Central memory CD4-positive, alpha-beta T cell (primary cell): ENCODE measurements around the gene PPP6R3.
A peak's percentile ranks its signal among the peaks of the same experiment; 100 is the strongest.
"Not testable (repeated sequence)": the region's sequence is repeated elsewhere in the genome, so short reads cannot be mapped to it uniquely, and the experiment has no call there.

Experiments
- DNase-seq: peaks from one replicate; pipeline ENCODE4 v3.0.0; 2022
- total RNA-seq, 3 experiments: gene quantifications; one replicate each; lab custom pipeline; 2026; lab: John Stamatoyannopoulos, UW

The PPP6R3 gene
- 249 to 305 (median 276) reads per million in 3 experiments for total RNA-seq

- DNase-seq: peak; percentile 16
Measured at GRCh38 chr11:68460741-68461574, at the start of gene PPP6R3. Gene PPP6R3 (plus strand): TSS chr11:68460752. CDS start chr11:68537665, 76,913 bp downstream.

- no peak for DNase-seq
Measured at GRCh38 chr11:68411501-68411991, 49.0 kb upstream of the PPP6R3 start.

GRCh38 chr11:68412593-68413475 is 47.7 kb upstream of the PPP6R3 start:
- DNase-seq: no peak

GRCh38 chr11:68413591-68413999 is 47.0 kb upstream of the PPP6R3 start:
- no peak for DNase-seq

- DNase-seq: no peak
Measured at GRCh38 chr11:68414496-68415221, 45.9 kb upstream of the PPP6R3 start.

- DNase-seq: no peak
Measured at GRCh38 chr11:68416070-68416578, 44.4 kb upstream of the PPP6R3 start.

- no peak for DNase-seq
Measured at GRCh38 chr11:68418648-68419047, 41.9 kb upstream of the PPP6R3 start.

GRCh38 chr11:68420171-68420570 is 40.4 kb upstream of the PPP6R3 start:
- no peak for DNase-seq

GRCh38 chr11:68423481-68423880 is 37.1 kb upstream of the PPP6R3 start:
- no peak for DNase-seq

- no peak for DNase-seq
Measured at GRCh38 chr11:68424101-68424632, 36.4 kb upstream of the PPP6R3 start.

- no peak for DNase-seq
Measured at GRCh38 chr11:68424981-68425865, 35.3 kb upstream of the PPP6R3 start.

GRCh38 chr11:68425866-68426380 is 34.6 kb upstream of the PPP6R3 start:
- no peak for DNase-seq

- DNase-seq: no peak
Measured at GRCh38 chr11:68429661-68430060, 30.9 kb upstream of the PPP6R3 start.

- DNase-seq: no peak
Measured at GRCh38 chr11:68430384-68430783, 30.2 kb upstream of the PPP6R3 start.

GRCh38 chr11:68430801-68431200 is 29.8 kb upstream of the PPP6R3 start:
- DNase-seq: no peak

GRCh38 chr11:68431984-68432645 is 28.4 kb upstream of the PPP6R3 start:
- DNase-seq: no peak

- no peak for DNase-seq
Measured at GRCh38 chr11:68432874-68433273, 27.7 kb upstream of the PPP6R3 start.

GRCh38 chr11:68433541-68433940 is 27.0 kb upstream of the PPP6R3 start:
- no peak for DNase-seq

GRCh38 chr11:68434159-68434558 is 26.4 kb upstream of the PPP6R3 start:
- DNase-seq: not testable (repeated sequence)

GRCh38 chr11:68436162-68436888 is 24.2 kb upstream of the PPP6R3 start:
- no peak for DNase-seq
